AG04449 (cell line): ENCODE results near the gene CSK.
A peak's percentile ranks its signal among the peaks of the same experiment; 100 is the strongest.

Source experiments
- CTCF ChIA-PET: fragments of 350-600 bp; formaldehyde crosslinking; extraction: SDS; loops from one replicate; lab custom pipeline; 2021; ENCODE audit warnings: antibody characterized with exemption; lab: Yijun Ruan, JAX
- POLR2A ChIA-PET: fragments of 400-600, 350-600 bp; formaldehyde crosslinking; extraction: SDS; loops from one replicate; lab custom pipeline; 2020; ENCODE audit warnings: antibody characterized with exemption, inconsistent platforms; lab: Yijun Ruan, JAX
- DNase-seq: peaks from one replicate; pipeline ENCODE4 v3.0.0-alpha.2; 2010; ENCODE audit warnings: low read depth, low spot score
- H3K4me3 ChIP-seq: 2 replicates; pipeline ENCODE4 v1.5.1; 2011; ENCODE audit warnings: low read depth, mild to moderate bottlenecking, control low read depth, low read length
- TF ChIP-seq, protein P1 (sequence below): IDR thresholded peaks from one replicate; pipeline ENCODE4 v1.5.1; 2011; ENCODE audit warnings: mild to moderate bottlenecking, moderate library complexity, low read length, control low read depth, inconsistent platforms; ENCODE audit not compliant: insufficient read depth; ENCODE audit errors: missing control alignments

CSK gene

DNA sequence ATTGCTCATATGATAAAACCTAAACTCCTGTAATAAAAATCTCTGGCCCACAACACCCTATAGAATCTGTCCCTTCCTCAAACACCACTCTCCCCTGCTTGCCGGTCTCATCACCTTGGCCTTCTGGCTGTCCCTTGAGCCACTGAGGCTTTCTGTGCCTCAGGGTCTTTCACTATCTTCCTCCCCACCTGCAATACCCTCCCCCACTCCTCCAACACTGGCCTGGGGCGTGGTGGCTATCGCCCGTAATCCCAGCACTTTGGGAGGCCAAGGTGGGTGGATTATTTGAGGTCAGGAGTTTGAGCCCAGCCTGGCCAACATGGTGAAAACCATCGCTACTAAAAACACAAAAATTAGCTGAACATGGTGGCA lies 3.3 kb upstream of the CSK start:
- POLR2A ChIA-PET: interaction anchor here (1.4 kb wide), 1 partner anchor 9 kb away, joined by 4 read pairs; no protein-coding TSS in a partner anchor
- no peak overlapping the region for H3K4me3 ChIP-seq

DNA sequence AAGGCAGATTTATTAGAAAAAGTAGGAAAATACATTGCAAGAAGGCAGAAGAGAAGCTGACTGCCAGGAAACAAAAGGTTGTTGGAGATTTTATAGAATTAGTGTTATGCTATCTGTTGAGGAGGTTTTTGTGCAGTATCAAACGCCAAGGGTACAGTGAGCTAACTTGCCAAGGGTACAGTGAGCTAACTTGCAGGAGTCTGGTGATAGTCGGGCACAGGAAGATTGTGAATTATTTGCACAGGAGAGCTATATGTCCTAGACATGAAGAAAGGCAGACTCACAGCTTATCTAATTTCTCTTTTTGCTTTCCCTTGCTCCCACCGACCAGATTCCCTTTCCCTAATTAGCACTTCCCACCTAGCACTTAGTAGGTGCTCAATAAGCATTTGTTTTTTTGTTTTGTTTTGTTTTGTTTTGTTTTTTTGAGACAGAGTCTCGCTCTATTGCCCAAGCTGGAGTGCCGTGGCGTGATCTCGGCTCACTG lies 2.7 kb upstream of the CSK start:
- H3K4me3 ChIP-seq: no peak overlapping the region
- CTCF ChIA-PET: interaction anchor here (1.0 to 33.5 kb wide), 9 partner anchors 8 to 174 kb away, joined by 3 to 1672 read pairs (median 76); partner anchors contain the start of genes CLK3 and RPP25
- TF ChIP-seq, protein P1, sequence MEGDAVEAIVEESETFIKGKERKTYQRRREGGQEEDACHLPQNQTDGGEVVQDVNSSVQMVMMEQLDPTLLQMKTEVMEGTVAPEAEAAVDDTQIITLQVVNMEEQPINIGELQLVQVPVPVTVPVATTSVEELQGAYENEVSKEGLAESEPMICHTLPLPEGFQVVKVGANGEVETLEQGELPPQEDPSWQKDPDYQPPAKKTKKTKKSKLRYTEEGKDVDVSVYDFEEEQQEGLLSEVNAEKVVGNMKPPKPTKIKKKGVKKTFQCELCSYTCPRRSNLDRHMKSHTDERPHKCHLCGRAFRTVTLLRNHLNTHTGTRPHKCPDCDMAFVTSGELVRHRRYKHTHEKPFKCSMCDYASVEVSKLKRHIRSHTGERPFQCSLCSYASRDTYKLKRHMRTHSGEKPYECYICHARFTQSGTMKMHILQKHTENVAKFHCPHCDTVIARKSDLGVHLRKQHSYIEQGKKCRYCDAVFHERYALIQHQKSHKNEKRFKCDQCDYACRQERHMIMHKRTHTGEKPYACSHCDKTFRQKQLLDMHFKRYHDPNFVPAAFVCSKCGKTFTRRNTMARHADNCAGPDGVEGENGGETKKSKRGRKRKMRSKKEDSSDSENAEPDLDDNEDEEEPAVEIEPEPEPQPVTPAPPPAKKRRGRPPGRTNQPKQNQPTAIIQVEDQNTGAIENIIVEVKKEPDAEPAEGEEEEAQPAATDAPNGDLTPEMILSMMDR: no peak
- POLR2A ChIA-PET: interaction anchor here (0.7 kb wide), 1 partner anchor 574 kb away, joined by 3 read pairs; no protein-coding TSS in a partner anchor
- no peak for DNase-seq

More for the DNA sequence above, 3.3 kb upstream of the CSK start:
- TF ChIP-seq, protein P1: no peak
- CTCF ChIA-PET: interaction anchor here (0.7 to 33.5 kb wide), 11 partner anchors 4 to 175 kb away, joined by 3 to 1672 read pairs (median 76); partner anchors contain the start of genes CLK3, CSK and RPP25
- no peak for DNase-seq

- H3K4me3 ChIP-seq: peak overlapping the region; percentile 60
- CTCF ChIA-PET: interaction anchor here (0.6 to 33.5 kb wide), 27 partner anchors 8 to 424 kb away, joined by 3 to 1672 read pairs (median 4); partner anchors contain the start of genes CLK3, CPLX3, FAM219B and MPI
- no peak for DNase-seq
- TF ChIP-seq, protein P1: no peak
- POLR2A ChIA-PET: interaction anchor here (1.2 kb wide), 1 partner anchor 126 kb away, joined by 6 read pairs; the partner anchor contains the start of gene FAM219B
Observed at GRCh38 chr15:74780523-74781430, 1.1 kb upstream of the CSK start.

- ChIA-PET CTCF (interaction anchor here (0.6 to 33.5 kb wide), 15 partner anchors 11 to 421 kb away, joined by 3 to 1672 read pairs (median 6); partner anchors contain the start of genes CLK3, CPLX3 and RPP25), POLR2A (interaction anchor here (0.5 to 1.1 kb wide), 2 partner anchors 62 to 155 kb away, joined by 3 to 4 read pairs; partner anchors contain the start of gene COX5A)
- DNase-seq: no peak
- H3K4me3 ChIP-seq: peak overlapping the region; percentile 78
- TF ChIP-seq, protein P1: no peak
Observed at GRCh38 chr15:74782259-74783071, 585 bp downstream of the CSK start.

DNA sequence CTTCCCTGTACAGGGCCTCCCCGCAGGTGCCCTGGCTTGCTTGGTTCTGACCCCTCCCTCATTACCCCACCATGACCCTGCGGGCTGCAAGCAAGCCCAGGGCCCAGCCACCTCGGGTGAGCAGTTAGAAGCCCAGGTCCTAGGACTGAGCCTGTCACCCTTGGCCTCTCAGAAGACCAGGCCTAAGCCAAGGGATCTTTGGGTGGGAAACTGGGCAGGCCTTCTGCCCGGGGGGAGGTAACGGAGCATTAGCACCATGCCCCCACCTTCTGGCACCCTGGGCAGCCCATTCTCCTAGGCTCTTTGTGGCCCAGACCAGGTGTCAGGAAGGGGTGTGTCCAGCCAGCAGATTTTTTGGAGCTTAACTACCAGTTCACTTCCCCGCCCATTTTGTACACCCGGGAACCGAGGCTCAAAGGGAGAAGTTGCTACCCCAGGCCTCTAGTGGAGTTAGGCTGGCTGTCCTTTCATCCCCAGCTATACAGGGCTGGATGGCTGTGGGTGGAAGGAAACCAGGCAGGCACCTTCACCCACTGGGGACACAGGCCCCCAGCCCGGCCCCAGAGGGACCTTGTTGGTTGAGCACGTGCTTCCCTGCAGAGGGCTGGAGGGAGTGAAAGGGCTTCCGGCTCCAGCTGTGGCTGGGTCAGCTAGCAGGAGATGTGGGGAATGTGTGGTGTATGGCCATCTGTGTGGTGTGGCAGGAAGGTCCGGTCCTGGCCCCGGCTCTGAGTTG lies 1.4 kb downstream of the CSK start:
- ChIA-PET CTCF (interaction anchor here (1.1 to 33.5 kb wide), 14 partner anchors 11 to 401 kb away, joined by 3 to 1672 read pairs (median 10); partner anchors contain the start of genes CLK3, RPP25 and ULK3), POLR2A (interaction anchor here (0.5 to 1.2 kb wide), 4 partner anchors 61 to 155 kb away, joined by 3 to 4 read pairs (median 3); partner anchors contain the start of genes COX5A, FAM219B and MPI)
- TF ChIP-seq, protein P1: no peak
- DNase-seq: no peak
- H3K4me3 ChIP-seq: peak overlapping the region; percentile 78
